HepG2 (cell line): Measurements from ENCODE around the gene OTUB2.

ENCODE experiments used
- SMC3 ChIP-seq: IDR thresholded peaks from 2 replicates; pipeline ENCODE4 v1.6.1; 2011; ENCODE audit warnings: low read length, improper control_type of control experiment
- ZNF878 ChIP-seq: sonication (generic); formaldehyde crosslinking; IDR thresholded peaks from 2 replicates; pipeline ENCODE4 v1.8.1; 2023; ENCODE audit warnings: mild to moderate bottlenecking, missing genetic modification reagents, moderate library complexity

DNA sequence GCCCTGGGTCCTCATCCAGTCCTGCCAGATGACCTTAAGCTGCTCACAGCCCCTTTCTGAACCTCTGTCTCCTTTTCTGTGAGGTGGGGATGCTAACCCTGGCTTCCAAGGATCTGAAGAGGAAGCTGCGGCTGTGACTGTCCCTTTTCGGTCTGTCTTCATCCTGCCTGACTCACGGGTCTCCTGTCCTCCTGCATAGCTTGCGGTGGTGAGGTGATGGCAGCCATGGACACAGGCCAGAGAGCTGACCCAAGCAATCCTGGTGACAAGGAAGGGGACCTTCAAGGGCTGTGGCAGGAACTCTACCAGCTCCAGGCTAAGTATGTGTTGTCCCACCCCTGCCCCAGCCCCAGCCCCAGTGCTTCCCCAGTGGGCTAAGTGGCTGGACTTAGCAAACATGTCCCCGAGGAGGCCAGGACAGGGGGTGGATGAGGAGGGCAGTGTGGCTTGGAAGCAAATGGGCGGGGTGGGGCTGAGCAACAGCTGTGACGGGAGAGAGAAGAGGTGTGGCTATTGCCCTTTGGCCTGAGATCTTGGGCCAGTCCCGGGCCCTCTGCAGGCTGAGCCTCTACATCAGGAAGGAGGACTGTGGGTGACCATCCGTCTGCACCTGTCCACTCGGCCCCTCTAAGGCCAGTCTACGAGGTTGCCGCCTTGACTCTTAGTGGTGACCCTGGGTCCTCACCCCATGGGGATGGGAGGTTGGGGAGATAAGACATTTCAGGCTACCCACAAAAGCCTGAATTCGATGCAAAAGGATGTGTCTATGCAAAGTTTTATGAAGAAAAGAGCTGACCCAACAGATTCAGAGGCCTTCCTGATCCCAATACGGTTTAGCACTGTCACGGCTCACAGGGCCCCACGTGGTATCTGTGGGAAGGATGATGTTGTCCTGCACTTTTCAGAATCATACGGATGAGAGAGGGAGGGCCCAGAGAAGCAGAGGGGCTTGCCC is 27.9 kb upstream of the OTUB2 start:
- TF ChIP-seq ZNF878 (CRISPR knock-in tag) (no peak), SMC3 (no peak)
